Hepatocyte (in vitro differentiated cells): Measurements from ENCODE around the gene ASB4.

ENCODE experiments used
- EZH2 ChIP-seq: fragments of 200-600 bp; sonication (generic); IDR thresholded peaks from 2 replicates; pipeline ENCODE4 v1.6.1; 2016; ENCODE audit warnings: antibody characterized with exemption, mild to moderate bottlenecking, borderline replicate concordance
- TF ChIP-seq, protein P1 (sequence below): fragments of 200-600 bp; sonication (generic); IDR thresholded peaks from 2 replicates; pipeline ENCODE4 v1.5.1; 2016; ENCODE audit warnings: antibody characterized with exemption, mild to moderate bottlenecking; ENCODE audit not compliant: poor library complexity

DNA sequence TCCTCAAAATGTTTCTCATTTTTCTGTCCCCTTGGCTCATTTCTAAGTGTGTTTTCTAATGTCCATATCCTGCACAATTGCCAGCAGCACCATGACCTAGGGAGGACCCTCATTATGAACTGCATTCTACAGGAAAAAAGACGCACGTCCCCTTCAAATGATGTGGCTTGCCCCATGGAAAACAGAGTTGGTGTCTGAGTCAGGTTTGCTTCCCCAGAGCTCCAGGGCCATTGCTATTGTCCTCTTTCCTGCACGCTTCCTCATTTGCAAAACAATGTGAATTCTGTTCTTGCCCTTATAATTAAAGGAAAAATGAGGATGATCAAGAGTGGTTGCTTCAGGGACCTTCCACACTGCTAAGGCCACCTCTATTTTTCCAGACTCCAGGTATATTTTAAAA, 14.7 kb upstream of the ASB4 start:
- TF ChIP-seq, protein P1, sequence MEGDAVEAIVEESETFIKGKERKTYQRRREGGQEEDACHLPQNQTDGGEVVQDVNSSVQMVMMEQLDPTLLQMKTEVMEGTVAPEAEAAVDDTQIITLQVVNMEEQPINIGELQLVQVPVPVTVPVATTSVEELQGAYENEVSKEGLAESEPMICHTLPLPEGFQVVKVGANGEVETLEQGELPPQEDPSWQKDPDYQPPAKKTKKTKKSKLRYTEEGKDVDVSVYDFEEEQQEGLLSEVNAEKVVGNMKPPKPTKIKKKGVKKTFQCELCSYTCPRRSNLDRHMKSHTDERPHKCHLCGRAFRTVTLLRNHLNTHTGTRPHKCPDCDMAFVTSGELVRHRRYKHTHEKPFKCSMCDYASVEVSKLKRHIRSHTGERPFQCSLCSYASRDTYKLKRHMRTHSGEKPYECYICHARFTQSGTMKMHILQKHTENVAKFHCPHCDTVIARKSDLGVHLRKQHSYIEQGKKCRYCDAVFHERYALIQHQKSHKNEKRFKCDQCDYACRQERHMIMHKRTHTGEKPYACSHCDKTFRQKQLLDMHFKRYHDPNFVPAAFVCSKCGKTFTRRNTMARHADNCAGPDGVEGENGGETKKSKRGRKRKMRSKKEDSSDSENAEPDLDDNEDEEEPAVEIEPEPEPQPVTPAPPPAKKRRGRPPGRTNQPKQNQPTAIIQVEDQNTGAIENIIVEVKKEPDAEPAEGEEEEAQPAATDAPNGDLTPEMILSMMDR, result no peak
- TF ChIP-seq EZH2, result no peak
